Neuronal stem cell (in vitro differentiated cells): ENCODE results near the gene EBLN2.

ENCODE experiments used
- DNase-seq: peaks from one replicate; pipeline ENCODE4 v3.0.0-alpha.2; 2013; ENCODE audit warnings: low spot score
- H2AFZ ChIP-seq: one replicate; pipeline ENCODE4 v1.6.1; 2013; ENCODE audit warnings: mild to moderate bottlenecking, low read length, inconsistent platforms
- H2AK5ac ChIP-seq: 2 replicates; pipeline ENCODE4 v1.6.1; 2013; ENCODE audit warnings: low read depth, mild to moderate bottlenecking, inconsistent platforms, low read length, moderate library complexity, mixed read lengths
- H2BK120ac ChIP-seq: 2 replicates; pipeline ENCODE4 v1.6.1; 2013; ENCODE audit warnings: low read depth, mild to moderate bottlenecking, inconsistent platforms, low read length, moderate library complexity, mixed read lengths
- H2BK12ac ChIP-seq: one replicate; pipeline ENCODE4 v1.6.1; 2013; ENCODE audit warnings: low read length, inconsistent platforms
- H2BK15ac ChIP-seq: 2 replicates; pipeline ENCODE4 v1.6.1; 2013; ENCODE audit warnings: mild to moderate bottlenecking, low read length, inconsistent platforms, mixed read lengths
- H2BK5ac ChIP-seq: one replicate; pipeline ENCODE4 v1.6.1; 2013; ENCODE audit warnings: inconsistent platforms, mild to moderate bottlenecking, low read length, moderate library complexity
- H3K14ac ChIP-seq: one replicate; pipeline ENCODE4 v1.6.1; 2013; ENCODE audit warnings: low read length, inconsistent platforms
- H3K18ac ChIP-seq: 2 replicates; pipeline ENCODE4 v1.6.1; 2013; ENCODE audit warnings: low read length, inconsistent platforms
- H3K23ac ChIP-seq: 2 replicates; pipeline ENCODE4 v1.6.1; 2013; ENCODE audit warnings: low read depth, mild to moderate bottlenecking, mixed read lengths, low read length, inconsistent platforms; ENCODE audit not compliant: poor library complexity
- H3K27ac ChIP-seq: replicated peaks from 3 replicates; pipeline ENCODE4 v1.5.1; 2013; ENCODE audit warnings: low read length, inconsistent platforms
- H3K27me3 ChIP-seq, 3 experiments: 2 replicates each; pipeline ENCODE4 v1.6.1; 2013; ENCODE audit warnings: low read length in 3 of 3, mild to moderate bottlenecking in 2 of 3, inconsistent platforms in 1 of 3, low read depth in 1 of 3, mixed read lengths in 1 of 3, moderate library complexity in 1 of 3; ENCODE audit not compliant: control insufficient read depth in 3 of 3, insufficient read depth in 3 of 3
- H3K36me3 ChIP-seq, 2 donors: replicated peaks in 1 of 2; 2 replicates each; pipeline ENCODE4 v1.6.1; 2013; ENCODE audit warnings: low read length in 2 of 2; ENCODE audit not compliant: control insufficient read depth in 2 of 2, insufficient read depth in 2 of 2
- H3K4ac ChIP-seq: 2 replicates; pipeline ENCODE4 v1.6.1; 2013; ENCODE audit warnings: inconsistent platforms, mild to moderate bottlenecking, low read length, moderate library complexity
- H3K4me1 ChIP-seq, 2 donors: 1 replicate in 1 of 2; 2 replicates in 1 of 2; pipeline ENCODE4 v1.6.1; 2013; ENCODE audit warnings: low read length in 2 of 2, low read depth in 1 of 2; ENCODE audit not compliant: control insufficient read depth in 2 of 2, insufficient read depth in 1 of 2
- H3K4me2 ChIP-seq: one replicate; pipeline ENCODE4 v1.6.1; 2013; ENCODE audit warnings: mild to moderate bottlenecking, low read length, inconsistent platforms; ENCODE audit not compliant: insufficient read depth, poor library complexity, severe bottlenecking
- H3K4me3 ChIP-seq, 2 donors: 2 replicates each; pipeline ENCODE4 v1.5.1; 2013; ENCODE audit warnings: low read length in 2 of 2, mild to moderate bottlenecking in 2 of 2, inconsistent platforms in 1 of 2, moderate library complexity in 1 of 2
- H3K79me1 ChIP-seq: one replicate; pipeline ENCODE4 v1.6.1; 2013; ENCODE audit warnings: low read depth, mild to moderate bottlenecking, inconsistent platforms, low read length, moderate library complexity
- H3K9ac ChIP-seq: one replicate; pipeline ENCODE4 v1.6.1; 2013; ENCODE audit warnings: mild to moderate bottlenecking, low read depth, low read length, inconsistent platforms; ENCODE audit not compliant: poor library complexity
- H3K9me3 ChIP-seq, 2 donors: replicated peaks in 1 of 2; 2 replicates each; pipeline versions ENCODE3 to v1.6.1; 2013; ENCODE audit warnings: low read length in 2 of 2, mild to moderate bottlenecking in 2 of 2, inconsistent platforms in 1 of 2, low read depth in 1 of 2, mixed read lengths in 1 of 2, moderate library complexity in 1 of 2; ENCODE audit not compliant: control insufficient read depth in 2 of 2, insufficient read depth in 1 of 2
- H4K8ac ChIP-seq: one replicate; pipeline ENCODE4 v1.6.1; 2013; ENCODE audit warnings: low read depth, mild to moderate bottlenecking, inconsistent platforms, low read length, moderate library complexity
- H4K91ac ChIP-seq: one replicate; pipeline ENCODE4 v1.6.1; 2013; ENCODE audit warnings: low read length, low read depth, mild to moderate bottlenecking, inconsistent platforms; ENCODE audit not compliant: poor library complexity
- whole genome bisulfite sequencing, 2 donors: extraction: QIAGEN DNeasy Blood & Tissue Kit; methylation state at CpG; one replicate each; pipeline ENCODE4 v1.1.7; 2013; ENCODE audit warnings: missing lambda C conversion rate in 2 of 2, mixed read lengths in 1 of 2; ENCODE audit not compliant: insufficient read length in 2 of 2, insufficient replicate concordance in 1 of 2; ENCODE audit errors: extremely low coverage in 2 of 2; 5-methylcytosine and 5-hydroxymethylcytosine counted together

Gene EBLN2

GRCh38 chr3:73024836-73025235 is 36.6 kb upstream of the EBLN2 start:
- H2AK5ac ChIP-seq: no peak overlapping the region
- H3K4ac ChIP-seq: no peak overlapping the region
- H3K4me3 ChIP-seq: no peak overlapping the region
- H3K27me3 ChIP-seq: no peaks in the 10 kb centered on the region
- H2BK5ac ChIP-seq: no peak overlapping the region
- H3K4me1 ChIP-seq: peaks cover 3% of the 10 kb centered on the region in 2 donors
- DNase-seq: no peak
- peaks cover 0 to 6% of the 10 kb centered on the region in 2 donors for H3K9me3 ChIP-seq
- no peak overlapping the region for H3K14ac ChIP-seq
- H2BK120ac ChIP-seq: no peak overlapping the region
- no peak overlapping the region for H3K23ac ChIP-seq
- H4K91ac ChIP-seq: no peak overlapping the region
- H2AFZ ChIP-seq: no peak overlapping the region
- H2BK12ac ChIP-seq: no peak overlapping the region
- no peak overlapping the region for H4K8ac ChIP-seq
- peaks cover 5% of the 10 kb centered on the region for H3K79me1 ChIP-seq
- H3K18ac ChIP-seq: no peak overlapping the region
- H3K36me3 ChIP-seq: peaks cover 0 to 35% of the 10 kb centered on the region in 2 donors
- no peak overlapping the region for H2BK15ac ChIP-seq
- H3K4me2 ChIP-seq: no peak overlapping the region
- no peak overlapping the region for H3K9ac ChIP-seq
- no peak overlapping the region for H3K27ac ChIP-seq

- no peak overlapping the region for H3K9ac ChIP-seq
- H4K91ac ChIP-seq: no peak overlapping the region
- H2BK15ac ChIP-seq: no peak overlapping the region
- H2BK12ac ChIP-seq: no peak overlapping the region
- H3K23ac ChIP-seq: no peak overlapping the region
- H2AFZ ChIP-seq: no peak overlapping the region
- peaks cover 5% of the 10 kb centered on the region for H3K79me1 ChIP-seq
- H2AK5ac ChIP-seq: no peak overlapping the region
- H3K4me1 ChIP-seq: peaks cover 3% of the 10 kb centered on the region in 2 donors
- no peak overlapping the region for H3K4ac ChIP-seq
- no CpG with 5 or more reads among the region's 6 CpGs for WGBS, 2 donors
- peaks cover 0 to 26% of the 10 kb centered on the region in 2 donors for H3K36me3 ChIP-seq
- H3K14ac ChIP-seq: no peak overlapping the region
- H3K9me3 ChIP-seq: peaks cover 0 to 6% of the 10 kb centered on the region in 2 donors
- H4K8ac ChIP-seq: no peak overlapping the region
- H3K27ac ChIP-seq: no peak overlapping the region
- no peak for DNase-seq
- H3K4me2 ChIP-seq: no peak overlapping the region
- no peak overlapping the region for H2BK120ac ChIP-seq
- no peak overlapping the region for H3K4me3 ChIP-seq
- no peak overlapping the region for H3K18ac ChIP-seq
- H2BK5ac ChIP-seq: no peak overlapping the region
- H3K27me3 ChIP-seq: no peaks in the 10 kb centered on the region
These were observed 35.2 kb upstream of the EBLN2 start for GRCh38 chr3:73026111-73026759.

GRCh38 chr3:73026760-73027113 is 34.7 kb upstream of the EBLN2 start:
- Histone ChIP-seq H3K14ac (no peak overlapping the region), H3K4ac (no peak overlapping the region), H3K4me1 (peaks cover 3% of the 10 kb centered on the region in 2 donors), H2BK15ac (no peak overlapping the region), H2BK120ac (no peak overlapping the region), H4K91ac (no peak overlapping the region), H3K27me3 (no peaks in the 10 kb centered on the region), H2AFZ (no peak overlapping the region), H3K9me3 (peaks cover 0 to 6% of the 10 kb centered on the region in 2 donors), H3K18ac (no peak overlapping the region), H3K4me3 (no peak overlapping the region), H4K8ac (no peak overlapping the region), H2BK5ac (no peak overlapping the region), H3K23ac (no peak overlapping the region), H2AK5ac (no peak overlapping the region), H3K4me2 (no peak overlapping the region), H3K27ac (no peak overlapping the region), H3K9ac (no peak overlapping the region), H2BK12ac (no peak overlapping the region), H3K79me1 (peaks cover 5% of the 10 kb centered on the region), H3K36me3 (peaks cover 0 to 30% of the 10 kb centered on the region in 2 donors)
- DNase-seq: no peak
- WGBS, 2 donors: no CpG with 5 or more reads among the region's 2 CpGs

DNA sequence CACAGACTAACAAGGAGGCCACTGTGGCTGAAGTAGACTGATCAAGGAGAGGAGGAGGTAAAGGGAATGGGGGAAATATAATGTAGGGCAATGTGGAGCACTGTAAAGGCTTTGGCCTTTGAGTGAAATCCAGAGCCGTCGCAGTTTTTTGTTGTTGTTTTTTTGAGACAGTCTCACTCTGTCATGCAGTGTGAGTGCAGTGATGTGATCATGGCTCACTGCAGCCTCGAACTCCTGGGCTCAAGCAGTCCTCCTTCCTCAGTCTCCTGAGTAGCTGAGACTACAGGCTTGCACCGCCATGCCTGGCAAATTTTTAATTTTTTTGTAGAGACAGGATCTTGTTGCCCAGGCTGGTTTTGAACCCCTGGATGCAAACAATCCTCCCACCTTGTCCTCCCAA is 32.7 kb upstream of the EBLN2 start:
- Histone ChIP-seq H3K27me3 (no peaks in the 10 kb centered on the region), H3K4me1 (peaks cover 3% of the 10 kb centered on the region in 2 donors), H2AK5ac (no peak overlapping the region), H3K18ac (no peak overlapping the region), H2BK15ac (no peak overlapping the region), H3K4me2 (no peak overlapping the region), H3K9me3 (peaks cover 0 to 9% of the 10 kb centered on the region in 2 donors), H2AFZ (no peak overlapping the region), H4K8ac (no peak overlapping the region), H3K4ac (no peak overlapping the region), H2BK12ac (no peak overlapping the region), H3K4me3 (no peak overlapping the region), H3K27ac (no peak overlapping the region), H3K23ac (no peak overlapping the region), H3K14ac (no peak overlapping the region), H3K79me1 (peaks cover 5% of the 10 kb centered on the region), H4K91ac (no peak overlapping the region), H3K36me3 (peaks cover 0 to 32% of the 10 kb centered on the region in 2 donors), H2BK5ac (no peak overlapping the region), H3K9ac (no peak overlapping the region), H2BK120ac (no peak overlapping the region)
- no CpG with 5 or more reads among the region's 4 CpGs for WGBS, 2 donors
- no peak for DNase-seq
